AG10803 (cell line): ENCODE results near the gene ZNF563.
"Not testable (repeated sequence)": the region's sequence is repeated elsewhere in the genome, so short reads cannot be mapped to it uniquely, and the experiment has no call there.

Experiments used
- DNase-seq: peaks from one replicate; pipeline ENCODE4 v3.0.0; 2010; ENCODE audit warnings: low read depth
- H3K4me3 ChIP-seq: 2 replicates; pipeline ENCODE4 v1.5.1; 2011; ENCODE audit warnings: mild to moderate bottlenecking, low read length, control low read depth
- TF ChIP-seq, protein P1 (sequence below): conservative IDR thresholded peaks from 2 replicates; pipeline ENCODE4 v1.5.1; 2011; ENCODE audit warnings: mild to moderate bottlenecking, low read length, control low read depth, inconsistent platforms

Gene ZNF563

DNA sequence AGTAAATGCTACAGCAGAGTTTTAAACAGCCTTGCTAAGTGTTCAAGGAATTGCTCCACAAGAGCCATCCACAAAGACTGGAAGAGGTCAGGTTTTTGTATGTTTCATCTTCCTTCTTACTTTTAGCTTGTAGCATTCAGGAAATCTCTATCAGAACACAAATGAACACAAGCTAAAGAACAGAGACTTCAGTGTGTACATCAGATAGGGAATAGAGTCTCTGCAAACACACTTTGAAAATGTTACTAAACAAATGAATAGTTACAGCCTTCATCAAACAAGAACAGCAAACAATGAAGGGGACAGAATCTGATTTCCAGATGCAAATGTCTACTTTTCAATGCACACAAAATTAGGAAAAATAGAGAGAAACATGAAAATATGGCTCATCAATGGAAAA lies 7.7 kb downstream of the ZNF563 start:
- TF ChIP-seq, protein P1, sequence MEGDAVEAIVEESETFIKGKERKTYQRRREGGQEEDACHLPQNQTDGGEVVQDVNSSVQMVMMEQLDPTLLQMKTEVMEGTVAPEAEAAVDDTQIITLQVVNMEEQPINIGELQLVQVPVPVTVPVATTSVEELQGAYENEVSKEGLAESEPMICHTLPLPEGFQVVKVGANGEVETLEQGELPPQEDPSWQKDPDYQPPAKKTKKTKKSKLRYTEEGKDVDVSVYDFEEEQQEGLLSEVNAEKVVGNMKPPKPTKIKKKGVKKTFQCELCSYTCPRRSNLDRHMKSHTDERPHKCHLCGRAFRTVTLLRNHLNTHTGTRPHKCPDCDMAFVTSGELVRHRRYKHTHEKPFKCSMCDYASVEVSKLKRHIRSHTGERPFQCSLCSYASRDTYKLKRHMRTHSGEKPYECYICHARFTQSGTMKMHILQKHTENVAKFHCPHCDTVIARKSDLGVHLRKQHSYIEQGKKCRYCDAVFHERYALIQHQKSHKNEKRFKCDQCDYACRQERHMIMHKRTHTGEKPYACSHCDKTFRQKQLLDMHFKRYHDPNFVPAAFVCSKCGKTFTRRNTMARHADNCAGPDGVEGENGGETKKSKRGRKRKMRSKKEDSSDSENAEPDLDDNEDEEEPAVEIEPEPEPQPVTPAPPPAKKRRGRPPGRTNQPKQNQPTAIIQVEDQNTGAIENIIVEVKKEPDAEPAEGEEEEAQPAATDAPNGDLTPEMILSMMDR: no peak
- no peak overlapping the region for H3K4me3 ChIP-seq
- DNase-seq: no peak

DNA sequence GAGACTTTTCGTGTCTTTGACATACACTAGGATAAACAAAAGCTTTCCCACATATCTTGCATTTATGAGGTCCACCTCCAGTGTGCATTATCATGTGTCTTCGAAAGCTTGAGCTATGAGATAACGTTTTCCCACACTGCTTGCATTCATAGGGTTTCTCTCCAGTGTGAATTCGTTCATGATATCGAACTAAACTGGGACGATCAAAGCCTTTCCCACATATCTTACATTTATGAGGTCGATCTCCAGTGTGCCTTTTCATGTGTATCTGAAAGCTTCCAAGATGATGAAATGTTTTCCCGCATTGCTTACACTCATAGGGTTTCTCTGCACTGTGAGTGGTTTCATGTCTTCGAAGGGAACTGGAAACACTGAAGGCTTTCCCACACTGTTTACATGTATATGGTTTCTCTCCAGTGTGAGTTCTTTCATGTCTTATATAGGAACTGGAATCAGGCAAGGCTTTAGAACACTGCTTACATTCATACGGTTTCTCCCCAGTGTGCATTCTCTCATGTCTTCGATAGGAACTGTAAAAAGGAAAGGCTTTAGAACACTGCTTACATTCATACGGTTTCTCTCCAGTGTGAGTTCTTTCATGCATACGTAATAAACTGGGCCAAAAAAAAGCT lies 14.5 kb downstream of the ZNF563 start:
- no peak for DNase-seq
- H3K4me3 ChIP-seq: no peak overlapping the region
- TF ChIP-seq, protein P1: no peak

DNA sequence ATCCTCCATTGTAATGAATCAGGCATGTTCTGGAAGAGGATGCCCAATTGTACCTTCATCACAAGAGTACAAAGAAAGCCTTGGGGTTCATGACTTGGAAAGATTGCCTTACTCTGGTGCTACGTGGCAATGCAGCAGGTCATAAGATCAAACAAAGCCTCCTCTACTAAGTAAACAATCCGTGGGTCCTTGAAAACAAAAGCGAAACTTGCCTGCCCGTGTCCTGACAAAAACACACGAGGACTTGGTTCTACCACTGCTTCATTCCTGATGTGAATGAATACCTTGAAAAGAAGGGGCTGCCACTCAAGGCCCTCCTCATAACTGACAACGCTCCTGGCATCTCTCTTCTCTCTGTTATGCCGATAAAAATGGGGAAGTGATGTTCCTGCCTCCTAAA lies 18.9 kb downstream of the ZNF563 start:
- TF ChIP-seq, protein P1: no peak
- no peak for DNase-seq
- no peak overlapping the region for H3K4me3 ChIP-seq

DNA sequence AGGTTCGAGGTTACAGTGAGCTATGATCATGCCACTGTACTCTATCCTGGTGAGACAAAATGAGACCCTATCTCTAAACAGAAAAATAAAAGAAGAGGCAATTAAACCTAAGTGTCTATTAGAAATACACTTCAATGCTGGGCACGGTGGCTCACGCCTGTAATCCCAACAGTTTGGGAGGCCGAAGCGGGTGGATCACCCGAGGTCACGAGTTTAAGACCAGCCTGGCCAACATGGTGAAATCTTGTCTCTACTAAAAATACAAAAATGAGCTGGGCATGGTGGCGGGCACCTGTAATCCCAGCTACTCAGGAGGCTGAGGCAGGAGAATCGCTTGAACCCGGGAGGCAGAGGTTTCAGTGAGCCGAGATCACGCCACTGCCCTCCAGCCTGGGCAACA lies 24.5 kb downstream of the ZNF563 start:
- H3K4me3 ChIP-seq, DNase-seq: not testable (repeated sequence)

DNA sequence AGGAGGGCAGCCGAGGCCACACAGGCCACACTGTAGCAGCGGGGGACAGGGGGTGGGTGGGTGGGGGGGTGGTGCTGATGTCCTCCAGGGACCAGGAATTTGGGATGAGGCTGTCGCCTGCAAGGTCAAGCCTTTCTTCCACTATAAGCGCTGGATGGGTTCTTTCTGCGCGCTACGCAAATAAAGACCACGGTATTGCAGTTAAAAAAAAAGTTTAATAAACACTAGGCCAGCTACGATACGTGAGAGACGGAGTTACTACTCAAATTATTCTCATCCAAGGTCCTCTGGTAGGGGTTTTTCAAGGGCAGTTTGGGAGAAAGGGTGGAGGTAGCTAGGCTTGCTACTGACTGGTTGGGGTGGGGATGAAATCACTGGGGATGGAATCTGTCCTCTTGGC lies 38.2 kb downstream of the ZNF563 start:
- DNase-seq: no peak
- TF ChIP-seq, protein P1: no peak
- peak overlapping the region; percentile 76 for H3K4me3 ChIP-seq

DNA sequence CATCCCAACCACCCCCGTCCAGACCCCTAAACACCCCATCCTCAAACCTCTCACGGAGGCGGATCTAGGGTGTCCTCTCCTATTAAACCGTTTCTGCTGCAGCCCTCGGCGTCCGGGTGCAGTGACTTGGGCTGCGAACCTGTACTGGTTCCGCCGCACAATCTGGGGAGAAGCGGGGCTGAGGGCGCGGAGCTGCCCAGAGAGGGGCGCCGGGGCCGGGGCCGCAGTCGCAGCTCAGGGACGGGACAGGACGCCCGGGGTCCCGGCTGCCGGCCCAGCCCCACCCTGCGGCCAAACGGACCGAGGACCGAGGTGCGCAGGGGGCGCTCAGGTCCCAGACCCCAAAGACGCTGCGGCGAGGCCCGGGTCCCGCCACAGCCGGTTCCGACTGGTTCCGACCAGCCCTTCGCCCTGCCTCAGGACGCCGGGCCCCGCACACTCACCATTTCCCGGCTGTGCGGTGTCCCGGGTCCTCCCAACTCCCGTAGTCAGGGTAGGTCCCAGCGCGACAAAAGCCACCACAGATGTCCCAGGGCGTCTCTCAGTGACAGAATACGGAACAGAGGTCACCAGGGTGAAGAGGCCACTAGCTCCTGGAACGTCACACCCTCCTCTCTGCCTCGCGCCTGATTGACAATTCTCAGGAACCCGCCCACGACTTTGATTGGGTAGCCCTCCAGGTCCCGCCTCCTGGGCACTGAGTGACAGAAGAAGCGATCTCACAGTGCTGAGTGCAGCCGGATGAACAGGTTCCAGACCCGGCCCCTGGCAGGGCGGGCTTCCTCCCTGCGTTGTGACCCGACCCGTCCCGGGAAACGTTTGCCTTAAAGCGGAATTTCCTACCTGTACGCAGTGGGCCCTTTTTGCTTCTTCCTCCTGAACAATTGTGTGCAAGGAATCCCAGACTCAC lies 38.9 kb downstream of the ZNF563 start, which contains the start of gene ZNF44:
Gene ZNF44, minus strand, starts transcription at position 635 of the 910 bp plus-strand sequence. Its CDS starts 189 bp downstream, at position 446.
- TF ChIP-seq, protein P1: no peak
- peak; percentile 92 for DNase-seq

DNA sequence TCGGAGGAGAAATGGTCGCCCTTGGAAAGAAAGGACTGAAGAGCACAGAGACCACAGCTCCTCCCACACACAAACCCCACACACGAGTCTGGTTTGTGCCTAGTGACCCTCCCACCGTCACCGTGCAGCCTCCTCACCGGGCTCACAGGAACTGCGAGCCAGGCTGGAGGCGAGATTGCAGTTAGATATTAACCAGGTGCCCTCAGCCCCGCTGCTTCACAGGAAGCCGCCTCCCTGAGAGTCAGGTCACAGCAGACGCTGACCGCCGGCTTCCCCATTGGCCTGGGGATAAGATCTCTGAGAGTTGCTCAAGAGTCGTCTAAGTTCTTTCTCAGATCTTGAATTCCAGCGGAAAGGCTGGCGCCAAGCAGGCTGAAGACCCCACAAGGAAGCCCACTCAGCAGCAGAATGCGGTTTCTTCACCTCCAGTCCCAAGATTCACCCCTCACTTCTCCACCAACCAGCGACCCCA lies 39.6 kb downstream of the ZNF563 start:
- peak overlapping the region; percentile 76 for H3K4me3 ChIP-seq
- TF ChIP-seq, protein P1: no peak
- peak; percentile 54 for DNase-seq

More for the DNA sequence above, 38.9 kb downstream of the ZNF563 start, which contains the start of gene ZNF44:
- H3K4me3 ChIP-seq: peak within 1 kb of the TSS; percentile 76
